HuH-7 (cell line): ENCODE measurements around the gene ABHD16B.
"Not testable (repeated sequence)": the region's sequence is repeated elsewhere in the genome, so short reads cannot be mapped to it uniquely, and the experiment has no call there.

Source experiments
- DNase-seq: peaks from one replicate; pipeline ENCODE4 v3.0.0; 2011; ENCODE audit warnings: low spot score

The ABHD16B gene

GRCh38 chr20:63878899-63879663, 17.8 kb downstream of the ABHD16B start:
- no peak for DNase-seq

- DNase-seq, result not testable (repeated sequence)
Observed at GRCh38 chr20:63880901-63881300, 19.6 kb downstream of the ABHD16B start.

DNA sequence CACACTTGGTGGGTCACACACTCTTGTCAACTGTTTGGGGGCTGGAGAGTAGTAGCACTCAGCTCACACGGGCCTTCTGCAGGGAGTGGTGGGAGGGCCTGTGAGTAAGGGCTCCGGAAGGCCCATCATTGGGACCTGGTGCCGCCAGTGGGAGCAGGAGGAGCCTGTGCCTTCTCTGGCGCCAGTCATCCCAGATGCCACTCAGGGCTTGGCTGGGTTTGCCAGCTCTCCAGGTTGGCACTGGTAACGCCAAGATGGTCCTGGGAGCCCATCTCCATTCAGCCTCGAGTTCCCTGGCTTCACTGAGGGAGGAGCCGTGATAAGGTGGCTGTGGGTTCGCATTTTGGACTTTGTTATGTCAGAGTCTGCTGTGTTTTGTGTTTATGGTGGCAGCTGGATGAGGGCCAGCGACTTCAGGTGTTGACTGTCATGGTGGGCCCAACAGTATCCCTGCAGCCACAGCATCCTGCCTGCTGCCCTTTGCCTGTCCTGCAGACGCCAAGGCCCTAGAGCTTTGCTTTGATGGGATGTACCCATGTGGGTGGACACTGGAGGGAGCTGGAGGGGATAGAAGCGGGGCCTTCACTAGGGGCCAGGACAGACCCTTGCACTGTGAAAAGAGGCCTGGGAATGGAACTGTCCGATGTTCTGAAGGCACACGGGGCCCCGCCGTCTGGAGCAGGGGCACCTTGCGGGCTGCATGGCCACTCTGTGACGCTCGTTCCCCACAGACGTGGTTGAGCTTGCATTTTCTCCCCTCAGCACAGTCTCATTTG, 20.3 kb downstream of the ABHD16B start:
- DNase-seq, result no peak

DNA sequence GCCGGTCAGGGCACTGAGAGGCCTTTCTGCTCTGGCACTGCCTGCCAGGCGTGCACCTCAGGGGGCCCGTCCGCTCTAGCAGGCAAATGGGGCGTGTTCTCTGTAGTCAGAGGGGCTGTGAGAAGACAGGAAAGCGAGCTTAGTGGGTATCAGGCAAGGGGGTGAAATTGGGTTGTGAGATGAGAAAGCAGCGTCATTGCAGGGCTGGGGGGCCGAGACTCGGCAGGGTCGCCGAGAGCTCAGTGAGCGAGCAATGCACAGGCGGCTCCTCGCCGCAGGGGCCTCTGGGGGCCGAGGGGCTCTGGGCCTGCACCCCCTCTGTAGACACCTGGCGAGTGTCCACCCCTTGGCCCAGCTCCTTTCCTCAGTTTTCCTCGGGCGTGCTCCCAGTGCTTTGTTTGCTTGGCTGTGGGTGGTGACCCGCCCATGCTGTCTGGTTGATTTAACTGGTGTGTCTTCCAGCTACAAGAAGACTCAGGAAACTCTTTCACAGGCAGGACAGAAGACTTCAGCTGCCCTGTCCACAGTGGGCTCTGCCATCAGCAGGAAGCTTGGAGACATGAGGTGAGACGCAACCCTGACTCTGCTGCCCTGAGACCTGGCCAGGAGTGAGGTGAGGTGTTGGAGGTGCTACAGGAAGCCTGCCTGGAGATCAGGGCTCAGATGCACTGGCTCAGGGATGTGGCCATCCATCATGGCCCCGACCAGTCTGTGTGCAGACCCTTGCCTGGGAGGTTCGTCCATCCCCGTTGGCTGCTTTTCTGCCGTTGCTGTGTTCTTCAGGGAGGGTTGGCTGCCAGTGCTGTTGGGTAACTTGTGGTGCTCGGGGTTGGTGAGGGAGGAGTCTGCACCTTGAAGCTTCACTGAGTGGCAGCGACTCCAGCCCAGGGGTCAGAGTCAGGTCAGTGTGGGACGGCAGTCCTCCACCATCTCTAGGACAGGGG, 21.2 kb downstream of the ABHD16B start:
- DNase-seq, result no peak

- DNase-seq, result no peak
Observed at GRCh38 chr20:63883201-63883593, 21.9 kb downstream of the ABHD16B start.

DNA sequence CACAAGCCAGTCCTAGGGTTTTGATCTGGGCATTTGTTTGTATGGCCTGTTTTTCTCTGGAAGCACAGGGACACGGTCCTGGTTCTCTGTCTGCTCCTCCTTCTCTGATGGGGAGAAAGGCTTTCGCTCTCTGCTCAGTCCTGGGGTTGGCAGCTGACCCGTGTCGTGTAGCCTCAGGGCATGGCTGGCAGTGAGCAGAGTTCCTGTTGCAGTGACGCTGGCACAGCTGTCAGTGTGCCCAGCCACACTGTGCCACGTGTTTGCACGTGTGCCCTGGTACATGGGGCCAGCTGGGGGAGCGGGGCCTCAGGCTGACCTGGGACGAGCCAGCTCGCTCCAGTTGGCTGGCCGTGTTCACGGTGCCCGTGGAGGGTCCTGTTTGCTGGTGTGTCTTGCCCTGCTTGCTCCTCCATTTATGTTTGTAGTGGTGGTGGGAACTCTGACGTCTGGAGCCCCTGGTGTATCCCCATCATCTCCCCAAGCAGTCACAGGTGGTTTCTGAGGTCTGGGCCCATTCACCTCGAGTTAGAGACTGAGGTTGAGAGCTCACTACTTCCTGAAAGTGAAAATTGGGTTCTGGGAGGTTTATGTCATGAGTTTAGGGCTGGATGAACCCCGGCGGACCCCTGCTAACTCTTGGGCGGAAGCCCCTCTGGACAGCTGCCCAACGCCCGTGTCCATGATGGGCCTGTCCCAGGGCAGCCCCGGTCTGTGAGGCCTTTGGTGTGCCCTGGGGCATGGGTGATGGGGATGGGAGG, 23.4 kb downstream of the ABHD16B start:
- no peak for DNase-seq

GRCh38 chr20:63885264-63886053, 24.2 kb downstream of the ABHD16B start:
- no peak for DNase-seq

DNA sequence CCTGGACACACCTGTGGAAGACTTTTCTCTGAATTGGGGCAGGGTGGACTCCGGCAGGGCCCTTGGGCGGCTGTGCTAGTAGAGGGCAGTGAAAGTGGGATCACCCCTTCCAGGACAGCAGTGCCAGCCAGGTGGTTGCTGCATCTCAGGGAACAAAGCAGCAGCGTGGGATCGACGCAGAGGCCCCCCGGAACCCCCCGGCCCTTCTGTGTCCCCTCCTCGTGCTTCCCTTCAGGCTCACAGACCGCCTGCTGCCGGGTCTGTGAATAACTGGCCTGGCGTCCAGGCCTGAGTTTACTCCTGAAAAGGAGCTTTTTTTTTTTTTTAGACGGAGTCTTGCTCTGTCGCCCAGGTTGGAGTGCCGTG, 24.7 kb downstream of the ABHD16B start:
- no peak for DNase-seq

- no peak for DNase-seq
Observed at GRCh38 chr20:63886921-63887320, 25.6 kb downstream of the ABHD16B start.

DNA sequence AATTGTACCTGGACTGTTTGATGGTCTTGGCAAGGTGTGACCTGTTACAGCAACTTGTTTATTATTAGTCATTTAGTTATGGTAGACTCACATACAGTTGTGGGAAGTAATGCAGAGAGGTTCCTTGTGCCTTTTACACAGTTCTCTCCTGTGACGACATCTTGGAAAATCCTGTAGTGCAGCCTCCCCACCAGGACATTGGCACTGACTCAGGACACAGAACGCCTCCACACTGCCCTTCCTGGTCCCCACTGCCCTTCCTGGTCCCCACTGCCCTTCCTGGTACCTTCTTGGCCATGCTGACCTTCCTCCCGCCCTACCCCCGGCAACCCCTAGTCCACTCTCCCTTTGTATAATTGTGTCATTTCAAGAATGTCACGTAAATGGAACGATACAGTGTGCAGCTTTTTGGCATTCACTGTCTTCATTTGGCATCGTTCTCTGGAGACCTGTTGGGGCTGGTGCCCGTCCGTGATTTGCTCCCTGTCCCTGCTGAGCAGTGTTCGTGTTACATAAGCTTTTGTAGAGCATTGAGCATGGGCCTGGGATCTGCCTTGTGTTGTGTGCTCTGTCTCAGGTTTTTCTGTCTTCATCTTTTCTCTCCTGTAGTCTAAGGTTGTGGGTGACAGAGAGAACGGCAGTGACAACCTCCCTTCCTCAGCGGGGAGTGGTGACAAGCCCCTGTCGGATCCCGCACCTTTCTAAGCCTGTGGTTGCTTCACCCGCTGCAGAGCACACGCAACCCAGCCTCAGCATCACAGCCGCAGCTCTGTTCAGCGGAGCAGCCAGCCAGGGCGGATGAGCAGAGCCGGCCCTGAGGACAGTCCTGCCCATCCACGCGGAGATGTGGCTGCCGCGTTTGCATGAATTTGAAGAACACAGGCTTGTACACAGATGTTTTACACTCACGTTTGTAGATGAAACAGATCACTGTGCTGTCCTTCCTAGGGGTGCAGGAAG, 28.2 kb downstream of the ABHD16B start:
- no peak for DNase-seq

DNA sequence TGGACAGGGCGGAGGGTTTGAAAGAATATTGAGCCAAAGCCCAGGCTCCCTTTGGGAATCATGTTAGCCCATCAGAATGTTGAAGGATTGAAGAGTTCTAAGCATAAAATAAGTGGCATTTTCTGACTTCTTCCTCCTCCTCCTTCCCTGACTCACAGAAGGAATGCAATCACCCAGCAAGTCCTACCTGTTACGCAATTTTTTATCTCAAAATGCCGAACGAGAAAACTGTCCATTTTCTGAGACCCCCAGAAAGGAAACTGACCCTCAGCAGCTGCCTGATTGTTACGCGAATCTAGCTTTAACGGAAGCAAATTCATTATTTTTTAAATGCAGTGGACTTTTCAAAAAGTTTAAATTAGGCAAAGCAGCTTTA, 28.9 kb downstream of the ABHD16B start:
- no peak for DNase-seq

GRCh38 chr20:63890616-63891015, 29.3 kb downstream of the ABHD16B start:
- no peak for DNase-seq

DNA sequence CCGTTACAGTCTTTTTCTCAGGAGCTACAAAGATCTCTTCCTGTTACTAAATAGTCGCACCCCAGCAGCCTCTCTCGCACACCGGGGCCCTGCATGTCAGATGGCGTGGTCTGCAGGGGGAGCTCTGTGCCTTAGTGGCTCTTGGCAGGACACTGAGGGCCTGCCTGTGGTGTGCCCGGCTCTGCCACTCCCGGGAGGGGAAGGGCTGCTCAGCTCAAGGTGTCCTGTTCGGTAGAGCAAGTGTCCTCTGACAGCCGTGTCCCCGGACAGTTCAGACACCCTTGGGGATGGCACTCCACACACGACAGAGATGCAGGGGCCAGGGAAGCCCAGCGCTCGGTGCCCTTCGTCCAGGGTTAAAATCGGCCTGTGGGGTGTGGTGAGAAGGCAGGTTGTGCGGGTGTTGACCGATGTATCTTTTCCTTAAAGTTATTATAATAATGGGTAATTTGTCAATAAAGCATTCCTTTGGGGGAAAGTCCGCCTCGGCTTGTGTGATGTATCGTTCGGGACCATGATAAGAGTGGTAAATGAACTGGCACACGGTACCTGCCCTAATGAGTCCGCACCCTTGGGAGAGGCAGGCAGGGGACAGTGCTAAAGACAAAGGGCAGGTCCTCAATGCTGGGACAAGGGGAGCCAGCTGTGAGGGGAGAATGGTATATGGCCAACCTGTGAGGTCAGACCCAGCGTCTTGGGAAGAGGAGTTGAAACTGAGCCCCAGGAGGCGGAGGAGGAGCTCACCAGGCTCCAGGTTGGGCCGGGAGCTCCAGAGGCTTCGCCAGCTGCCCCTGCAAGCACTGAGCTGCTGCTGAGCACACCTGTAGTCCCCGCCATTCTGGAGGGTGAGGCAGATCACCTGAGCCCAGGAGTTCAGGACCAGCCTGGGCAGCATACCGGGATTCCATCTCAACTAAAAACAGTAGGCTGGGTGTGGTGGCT, 30.0 kb downstream of the ABHD16B start:
- no peak for DNase-seq

DNA sequence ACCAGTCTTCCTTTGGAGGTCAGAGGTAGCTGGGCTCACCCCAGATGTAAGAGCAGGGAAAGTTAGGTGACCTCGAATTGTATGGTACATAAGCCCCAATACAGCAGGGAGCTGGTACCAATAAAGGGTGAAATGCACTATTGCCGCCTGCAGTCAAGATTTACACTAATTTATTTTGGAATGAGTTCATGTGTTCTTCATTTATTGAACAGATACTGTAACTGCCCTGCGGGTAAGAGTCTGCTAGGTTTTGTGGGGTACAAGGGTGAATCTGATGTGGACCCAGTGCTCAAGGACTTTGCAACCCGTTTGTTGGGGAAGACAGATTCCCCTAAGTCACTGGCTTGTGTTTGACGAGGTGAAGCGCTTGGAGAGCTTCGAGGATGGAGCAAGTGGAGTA, 31.1 kb downstream of the ABHD16B start:
- no peak for DNase-seq

DNA sequence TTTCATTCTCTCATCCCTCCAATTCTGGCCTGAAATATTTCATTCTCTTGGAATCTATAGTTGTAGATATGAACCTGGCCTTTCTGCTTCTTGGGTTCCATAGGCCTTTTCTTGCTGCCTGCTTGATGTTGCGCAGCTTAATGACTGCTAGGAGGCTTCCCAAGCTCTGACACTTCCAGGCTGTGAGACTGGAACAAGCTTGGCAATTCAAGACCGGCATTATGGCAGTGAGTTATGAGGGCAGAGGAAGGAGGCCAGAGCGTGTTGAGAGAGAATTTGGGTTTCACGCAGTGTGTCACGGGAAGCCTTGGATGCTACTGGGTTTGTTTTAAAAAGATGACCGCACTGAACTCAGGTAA, 32.7 kb downstream of the ABHD16B start:
- DNase-seq, result no peak

- peak; percentile 100 for DNase-seq
Observed at GRCh38 chr20:63894358-63895201, 33.3 kb downstream of the ABHD16B start, which contains the start of gene DNAJC5. Gene DNAJC5 (plus strand): TSS chr20:63895126. CDS start chr20:63928346, 33,220 bp downstream.

DNA sequence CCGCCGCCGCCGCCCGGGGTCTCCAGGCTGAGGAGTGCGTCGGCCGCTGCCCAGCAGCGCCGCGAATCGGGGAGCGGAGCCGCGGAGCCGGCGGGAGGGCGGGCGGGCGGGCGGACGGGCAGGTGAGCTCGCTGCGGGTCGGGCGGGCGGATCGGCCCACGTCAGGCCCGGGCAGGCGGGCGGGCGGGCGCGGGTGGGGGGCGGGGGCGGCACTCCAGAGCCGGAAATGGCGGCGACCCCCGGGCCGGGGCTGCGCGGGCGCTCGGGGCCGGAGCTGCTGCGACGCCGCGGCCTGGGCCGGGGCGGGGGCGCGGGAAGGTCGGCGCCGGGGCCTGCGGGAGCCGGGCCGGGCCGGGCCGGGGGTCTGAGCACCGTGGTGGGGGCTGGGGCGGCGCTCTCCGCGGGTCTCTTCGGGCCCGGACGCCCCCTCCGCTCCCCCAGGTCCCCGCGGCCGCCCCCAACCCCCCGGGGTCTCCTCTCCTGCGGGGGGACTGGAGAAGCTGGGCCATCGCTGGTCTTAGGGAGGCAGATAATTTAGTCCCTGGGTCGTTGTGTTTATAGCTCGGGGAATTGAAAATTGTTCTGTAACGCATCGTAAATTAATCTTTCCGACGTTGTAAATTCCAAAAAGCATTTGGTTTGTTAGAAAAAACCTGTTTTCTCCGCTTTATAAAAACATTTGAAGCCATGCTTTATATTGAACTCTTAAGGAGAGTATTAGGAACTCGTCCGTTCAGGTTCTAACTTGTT, 34.1 kb downstream of the ABHD16B start:
- DNase-seq, result no peak
